Measurements from ENCODE around the gene SERTAD3.
"Not testable (repeated sequence)": the region's sequence is repeated elsewhere in the genome, so short reads cannot be mapped to it uniquely, and the experiment has no call there.

The SERTAD3 gene

GRCh38 chr19:40444000-40444824, at the start of gene SERTAD3:
SERTAD3 (minus strand) TSS chr19:40444335; CDS start chr19:40442080, 2,255 bp downstream.
- DNase-seq (ENCODE audit: low read depth in 2 of 2) = peak; percentile 92 to 93

- no peak for DNase-seq (ENCODE audit: low read depth in 2 of 2)
Observed at GRCh38 chr19:40493778-40494177, 49.6 kb upstream of the SERTAD3 start.

- DNase-seq (ENCODE audit: low read depth in 2 of 2) = no peak
Observed at GRCh38 chr19:40492274-40492673, 48.1 kb upstream of the SERTAD3 start.

- no peak for DNase-seq (ENCODE audit: low read depth in 2 of 2)
Observed at GRCh38 chr19:40489882-40490230, 45.7 kb upstream of the SERTAD3 start.

GRCh38 chr19:40486017-40486416, 41.9 kb upstream of the SERTAD3 start:
- no peak for DNase-seq (ENCODE audit: low read depth in 2 of 2)

GRCh38 chr19:40475878-40476644, 31.9 kb upstream of the SERTAD3 start:
- not testable (repeated sequence) for DNase-seq (ENCODE audit: low read depth in 2 of 2)

- no peak for DNase-seq (ENCODE audit: low read depth in 2 of 2)
Observed at GRCh38 chr19:40474737-40475136, 30.6 kb upstream of the SERTAD3 start.

- DNase-seq (ENCODE audit: low read depth in 2 of 2) = no peak
Observed at GRCh38 chr19:40472516-40472915, 28.4 kb upstream of the SERTAD3 start.

GRCh38 chr19:40471111-40471510, 27.0 kb upstream of the SERTAD3 start:
- DNase-seq (ENCODE audit: low read depth in 2 of 2) = no peak

GRCh38 chr19:40469011-40469410, 24.9 kb upstream of the SERTAD3 start:
- DNase-seq (ENCODE audit: low read depth in 2 of 2) = no peak

- DNase-seq (ENCODE audit: low read depth in 2 of 2) = no peak
Observed at GRCh38 chr19:40466985-40467734, 23.0 kb upstream of the SERTAD3 start, which contains the start of gene SPTBN4. SPTBN4 (plus strand) TSS chr19:40467001; CDS start chr19:40472622, 5,621 bp downstream.

GRCh38 chr19:40466219-40466984, 22.3 kb upstream of the SERTAD3 start:
- peak; percentile 65 to 80 for DNase-seq (ENCODE audit: low read depth in 2 of 2)

GRCh38 chr19:40465557-40466218, 21.6 kb upstream of the SERTAD3 start, which contains the start of gene BLVRB:
BLVRB (minus strand) TSS chr19:40465745; CDS start chr19:40465688, 57 bp downstream.
- DNase-seq (ENCODE audit: low read depth in 2 of 2) = peak; percentile 97 to 99

GRCh38 chr19:40465025-40465556, 21.0 kb upstream of the SERTAD3 start:
- no peak for DNase-seq (ENCODE audit: low read depth in 2 of 2)

- DNase-seq (ENCODE audit: low read depth in 2 of 2) = peak; percentile 51 to 54
Observed at GRCh38 chr19:40464059-40465024, 20.2 kb upstream of the SERTAD3 start.

GRCh38 chr19:40463587-40464037, 19.5 kb upstream of the SERTAD3 start:
- DNase-seq (ENCODE audit: low read depth in 2 of 2) = not testable (repeated sequence)

GRCh38 chr19:40461669-40462221, 17.6 kb upstream of the SERTAD3 start:
- no peak for DNase-seq (ENCODE audit: low read depth in 2 of 2)

GRCh38 chr19:40460185-40460584, 16.1 kb upstream of the SERTAD3 start:
- no peak for DNase-seq (ENCODE audit: low read depth in 2 of 2)

GRCh38 chr19:40458597-40458974, 14.5 kb upstream of the SERTAD3 start:
- DNase-seq (ENCODE audit: low read depth in 2 of 2) = no peak

Measured in activated CD8-positive, alpha-beta memory T cell treated with anti-CD3 and anti-CD28 coated beads for 4 hours (primary cell).